OCI-LY7 (cell line): ENCODE data around the gene PORCN. TPM values are rescaled to one million over a fixed set of nuclear protein-coding genes. Genes with fewer than 3 reads are reported as not detected.

Experiments used
- BruUV-seq: library from RNA; stranded (reverse); fragments of 400-500 nt; replicated peaks from 2 replicates; lab custom pipeline; 2021; lab: Mats Ljungman, UMichigan
- CTCF ChIA-PET: fragments of 300-600 bp; sonication (Branson Sonifier 250); formaldehyde crosslinking; loops from one replicate; lab custom pipeline; 2022; ENCODE audit warnings: antibody characterized with exemption; ENCODE audit not compliant: unreplicated experiment; lab: Charles Lee
- POLR2A ChIA-PET: fragments of 300-600 bp; sonication (Branson Sonifier 250); formaldehyde crosslinking; loops from one replicate; lab custom pipeline; 2022; ENCODE audit warnings: antibody characterized with exemption; lab: Charles Lee
- DNase-seq: peaks from one replicate; pipeline ENCODE4 v3.0.0-alpha.2; 2015; ENCODE audit warnings: low spot score
- H2AFZ ChIP-seq: fragments of 200-600 bp; sonication (generic), shearing (Covaris generic); 2 replicates; pipeline ENCODE4 v1.6.1; 2014; ENCODE audit warnings: mild to moderate bottlenecking, antibody characterized with exemption, low read length, moderate library complexity
- H3K27ac ChIP-seq: fragments of 200-600 bp; sonication (generic); 2 replicates; pipeline ENCODE4 v1.5.1; 2014; ENCODE audit warnings: mixed run types, low read depth, mild to moderate bottlenecking, moderate library complexity, low read length, inconsistent platforms; ENCODE audit not compliant: poor library complexity, severe bottlenecking
- H3K36me3 ChIP-seq: fragments of 200-600 bp; sonication (generic); 2 replicates; pipeline ENCODE4 v1.6.1; 2014; ENCODE audit warnings: mild to moderate bottlenecking, antibody characterized with exemption, low read length, moderate library complexity, mixed read lengths; ENCODE audit not compliant: insufficient read depth
- H3K4me1 ChIP-seq: fragments of 200-600 bp; sonication (generic); 2 replicates; pipeline ENCODE4 v1.5.1; 2014; ENCODE audit warnings: mild to moderate bottlenecking, low read length; ENCODE audit not compliant: insufficient read depth, poor library complexity, severe bottlenecking
- H3K4me2 ChIP-seq: fragments of 200-600 bp; sonication (generic); 2 replicates; pipeline ENCODE4 v1.6.1; 2014; ENCODE audit warnings: mild to moderate bottlenecking, low read length
- H3K4me3 ChIP-seq: fragments of 200-600 bp; sonication (generic); 2 replicates; pipeline ENCODE4 v1.5.1; 2014; ENCODE audit warnings: mild to moderate bottlenecking, low read depth, low read length; ENCODE audit not compliant: poor library complexity, severe bottlenecking
- H3K79me2 ChIP-seq: fragments of 200-600 bp; sonication (generic); 2 replicates; pipeline ENCODE4 v1.6.1; 2016; ENCODE audit warnings: low read depth, mild to moderate bottlenecking, low read length, moderate library complexity, mixed read lengths; ENCODE audit not compliant: insufficient read depth
- H3K9me2 ChIP-seq: fragments of 200-600 bp; sonication (generic); 2 replicates; pipeline ENCODE4 v1.6.1; 2016; ENCODE audit warnings: mild to moderate bottlenecking, low read length, mixed read lengths; ENCODE audit not compliant: insufficient read depth
- H3K9me3 ChIP-seq: fragments of 200-600 bp; sonication (generic); 2 replicates; pipeline ENCODE4 v1.6.1; 2014; ENCODE audit warnings: mild to moderate bottlenecking, mixed run types, low read length, mixed read lengths
- H4K20me1 ChIP-seq: fragments of 200-600 bp; sonication (generic); 2 replicates; pipeline ENCODE4 v1.6.1; 2014; ENCODE audit warnings: mild to moderate bottlenecking, antibody characterized with exemption, low read length, moderate library complexity, mixed read lengths; ENCODE audit not compliant: insufficient read depth
- EZH2phosphoT487 ChIP-seq: fragments of 200-600 bp; sonication (generic); IDR thresholded peaks from 2 replicates; pipeline ENCODE4 v1.6.1; 2018; ENCODE audit warnings: low read depth, borderline replicate concordance, mild to moderate bottlenecking, mixed run types, antibody characterized with exemption, low read length, moderate library complexity, mixed read lengths
- intact Hi-C: fragments of 100-400 bp; cut with micrococcal nuclease; formaldehyde crosslinking; loops from one replicate; pipeline ENCODE4 v1.10.0; 2022; ENCODE audit not compliant: unreplicated experiment
- total RNA-seq, 2 experiments: library from RNA; depleted of rRNA in 1 of 2; stranded (reverse); fragments of >200 nt in 1 of 2; shearing (Covaris generic) in 1 of 2; gene quantifications; 2 replicates each; pipeline ENCODE4 v1.2.3, GENCODE V29; 2014 to 2022
- TF ChIP-seq, protein P1 (sequence below): fragments of 200-600 bp; sonication (generic); conservative IDR thresholded peaks from 2 replicates; pipeline ENCODE4 v1.5.1; 2014; ENCODE audit warnings: mild to moderate bottlenecking, antibody characterized with exemption, low read length, moderate library complexity, mixed read lengths

The PORCN gene
- total RNA-seq, 2 experiments from 2014 or later = 8.4 to 11.3 TPM

DNA sequence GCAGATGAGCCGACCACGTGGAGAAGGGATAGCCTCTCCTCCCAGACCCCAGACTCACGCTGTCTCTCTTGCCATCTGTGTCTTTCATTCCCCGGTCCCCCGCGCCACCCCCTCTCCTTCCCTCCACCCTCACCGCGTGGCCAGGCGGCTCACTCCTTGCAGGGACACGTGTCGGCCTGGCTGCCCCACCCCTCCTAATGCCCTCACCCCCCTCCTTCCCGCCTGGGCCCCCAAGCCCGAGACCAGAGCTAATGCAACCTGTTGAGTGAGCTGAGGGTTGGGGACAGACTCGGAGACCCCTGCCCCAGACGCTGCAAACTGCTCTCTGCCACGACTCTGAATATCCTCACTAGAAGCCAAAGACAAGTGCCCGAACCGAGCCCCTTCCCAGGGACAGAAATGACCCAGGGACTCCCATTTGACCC, 40.5 kb upstream of the PORCN start:
- no TSS peak for BruUV-seq
- intact Hi-C loops = loop anchor here (5.0 kb wide), 1 partner anchor 69 kb away; the partner anchor contains the start of gene TBC1D25
- DNase-seq = peak; percentile 43
- POLR2A ChIA-PET = interaction anchor here (0.5 to 1.8 kb wide), 2 partner anchors 72 to 81 kb away, joined by 3 to 6 read pairs; partner anchors contain the start of gene TBC1D25
- H3K27ac ChIP-seq = peak overlapping the region; percentile 64
- TF ChIP-seq, protein P1, sequence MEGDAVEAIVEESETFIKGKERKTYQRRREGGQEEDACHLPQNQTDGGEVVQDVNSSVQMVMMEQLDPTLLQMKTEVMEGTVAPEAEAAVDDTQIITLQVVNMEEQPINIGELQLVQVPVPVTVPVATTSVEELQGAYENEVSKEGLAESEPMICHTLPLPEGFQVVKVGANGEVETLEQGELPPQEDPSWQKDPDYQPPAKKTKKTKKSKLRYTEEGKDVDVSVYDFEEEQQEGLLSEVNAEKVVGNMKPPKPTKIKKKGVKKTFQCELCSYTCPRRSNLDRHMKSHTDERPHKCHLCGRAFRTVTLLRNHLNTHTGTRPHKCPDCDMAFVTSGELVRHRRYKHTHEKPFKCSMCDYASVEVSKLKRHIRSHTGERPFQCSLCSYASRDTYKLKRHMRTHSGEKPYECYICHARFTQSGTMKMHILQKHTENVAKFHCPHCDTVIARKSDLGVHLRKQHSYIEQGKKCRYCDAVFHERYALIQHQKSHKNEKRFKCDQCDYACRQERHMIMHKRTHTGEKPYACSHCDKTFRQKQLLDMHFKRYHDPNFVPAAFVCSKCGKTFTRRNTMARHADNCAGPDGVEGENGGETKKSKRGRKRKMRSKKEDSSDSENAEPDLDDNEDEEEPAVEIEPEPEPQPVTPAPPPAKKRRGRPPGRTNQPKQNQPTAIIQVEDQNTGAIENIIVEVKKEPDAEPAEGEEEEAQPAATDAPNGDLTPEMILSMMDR = no peak
- no peak for TF ChIP-seq EZH2phosphoT487
- H3K4me2 ChIP-seq = peak overlapping the region; percentile 88
- H3K9me2 ChIP-seq = no peaks in the 10 kb centered on the region
- H3K36me3 ChIP-seq = peaks cover 31% of the 10 kb centered on the region
- H2AFZ ChIP-seq = peak overlapping the region; percentile 92; the same call in 1 of the 2 replicates
- H3K4me1 ChIP-seq = peaks cover 16% of the 10 kb centered on the region
- no peaks in the 10 kb centered on the region for H4K20me1 ChIP-seq
- CTCF ChIA-PET = interaction anchor here (0.6 to 1.0 kb wide), 2 partner anchors 71 to 724 kb away, joined by 4 to 9 read pairs; partner anchors contain the start of gene TBC1D25
- peak overlapping the region; percentile 94 for H3K4me3 ChIP-seq
- no peaks in the 10 kb centered on the region for H3K9me3 ChIP-seq
- peaks cover 15% of the 10 kb centered on the region for H3K79me2 ChIP-seq

DNA sequence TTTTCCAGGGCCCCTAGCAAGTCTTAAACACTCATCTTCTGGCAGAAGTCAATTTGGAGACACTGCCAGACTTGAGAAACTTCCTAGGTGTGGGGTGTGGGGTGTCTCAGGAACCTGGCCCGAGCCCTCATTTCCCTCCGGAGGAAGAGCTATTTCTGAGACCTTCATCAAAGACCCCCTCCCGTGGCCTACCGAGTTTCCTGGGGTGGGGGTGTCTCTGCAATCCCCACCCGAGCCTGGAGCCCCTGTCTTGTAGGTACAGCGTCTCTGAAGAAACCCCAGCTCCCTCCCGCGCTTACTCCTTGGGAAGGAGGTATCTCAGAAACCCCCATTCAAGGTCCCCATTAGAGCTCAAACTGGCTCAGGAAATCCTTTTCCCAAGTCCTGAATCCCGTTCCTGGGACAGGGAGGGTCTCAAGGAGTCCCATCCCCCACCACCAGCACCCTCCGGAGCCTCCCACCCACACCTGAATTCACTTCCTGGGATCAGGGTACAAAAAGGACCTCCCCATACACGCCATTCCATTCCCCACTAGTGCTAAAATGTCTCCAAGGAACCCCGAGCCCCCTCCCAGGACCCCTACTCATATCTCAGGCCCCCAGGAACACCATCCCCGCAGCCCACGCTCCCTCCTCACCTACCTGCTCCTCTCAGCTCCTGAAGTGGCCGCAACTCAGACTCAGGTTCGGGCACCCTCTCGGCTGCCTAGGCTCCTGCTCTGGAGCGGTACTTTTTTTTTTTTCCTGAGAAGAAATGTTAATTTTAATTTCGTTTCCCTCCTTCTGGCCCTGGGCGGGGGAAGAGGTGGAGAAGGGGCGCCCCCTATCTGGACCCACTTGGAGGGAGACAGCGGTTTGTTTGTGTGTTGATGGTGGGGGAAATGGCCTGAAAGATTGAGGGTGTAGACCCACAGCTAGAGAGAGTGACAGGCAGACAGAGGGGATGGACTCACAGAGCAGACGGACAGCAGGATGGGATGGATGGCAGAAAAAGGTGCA, 39.8 kb upstream of the PORCN start:
- POLR2A ChIA-PET = interaction anchor here (0.7 to 1.8 kb wide), 2 partner anchors 71 to 103 kb away, joined by 3 to 6 read pairs; partner anchors contain the start of gene TBC1D25
- peaks cover 29% of the 10 kb centered on the region for H3K36me3 ChIP-seq
- CTCF ChIA-PET = interaction anchor here (0.6 kb wide), 1 partner anchor 724 kb away, joined by 9 read pairs; no protein-coding TSS in a partner anchor
- peaks cover 15% of the 10 kb centered on the region for H3K79me2 ChIP-seq
- H3K9me3 ChIP-seq = no peaks in the 10 kb centered on the region
- peak; percentile 66 for DNase-seq
- TF ChIP-seq EZH2phosphoT487 = no peak
- TF ChIP-seq, protein P1 = peak; percentile 81
- peak overlapping the region; percentile 94 for H3K4me3 ChIP-seq
- H4K20me1 ChIP-seq = no peaks in the 10 kb centered on the region
- H3K4me1 ChIP-seq = peaks cover 16% of the 10 kb centered on the region
- peak overlapping the region; percentile 92; the same call in 1 of the 2 replicates for H2AFZ ChIP-seq
- H3K9me2 ChIP-seq = no peaks in the 10 kb centered on the region
- BruUV-seq = no TSS peak
- intact Hi-C loops = loop anchor here (5.0 kb wide), 1 partner anchor 68 kb away; the partner anchor contains the start of gene TBC1D25
- peak overlapping the region; percentile 64 for H3K27ac ChIP-seq
- peak overlapping the region; percentile 88 for H3K4me2 ChIP-seq
